ENCODE measurements around the gene TACC2. TPM values are rescaled to one million over a fixed set of nuclear protein-coding genes. Genes with fewer than 3 reads are reported as not detected.

The TACC2 gene
- total RNA-seq, 1 donor from 2014 or later: 13.4 TPM

DNA sequence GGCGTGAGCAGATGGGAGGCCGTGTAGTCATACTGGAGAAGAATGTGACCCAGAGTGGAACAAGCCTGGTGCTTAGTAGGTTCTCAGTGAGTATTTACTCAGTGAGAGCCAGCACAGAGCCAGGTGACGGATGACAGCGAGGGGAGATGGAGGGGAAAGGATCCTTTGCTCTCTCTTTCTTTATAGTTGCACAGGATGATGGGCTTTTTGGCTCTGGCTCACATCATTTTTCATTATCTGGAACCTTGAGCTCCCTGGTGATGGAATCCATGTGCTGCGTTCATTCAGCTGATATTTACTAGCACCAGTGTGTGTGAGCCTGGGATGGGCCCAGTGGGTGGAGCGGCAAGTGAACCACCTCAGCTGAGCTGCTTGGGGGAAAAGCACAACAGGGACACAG lies 299.3 kb downstream of the TACC2 start:
- TF ChIP-seq, protein P1, sequence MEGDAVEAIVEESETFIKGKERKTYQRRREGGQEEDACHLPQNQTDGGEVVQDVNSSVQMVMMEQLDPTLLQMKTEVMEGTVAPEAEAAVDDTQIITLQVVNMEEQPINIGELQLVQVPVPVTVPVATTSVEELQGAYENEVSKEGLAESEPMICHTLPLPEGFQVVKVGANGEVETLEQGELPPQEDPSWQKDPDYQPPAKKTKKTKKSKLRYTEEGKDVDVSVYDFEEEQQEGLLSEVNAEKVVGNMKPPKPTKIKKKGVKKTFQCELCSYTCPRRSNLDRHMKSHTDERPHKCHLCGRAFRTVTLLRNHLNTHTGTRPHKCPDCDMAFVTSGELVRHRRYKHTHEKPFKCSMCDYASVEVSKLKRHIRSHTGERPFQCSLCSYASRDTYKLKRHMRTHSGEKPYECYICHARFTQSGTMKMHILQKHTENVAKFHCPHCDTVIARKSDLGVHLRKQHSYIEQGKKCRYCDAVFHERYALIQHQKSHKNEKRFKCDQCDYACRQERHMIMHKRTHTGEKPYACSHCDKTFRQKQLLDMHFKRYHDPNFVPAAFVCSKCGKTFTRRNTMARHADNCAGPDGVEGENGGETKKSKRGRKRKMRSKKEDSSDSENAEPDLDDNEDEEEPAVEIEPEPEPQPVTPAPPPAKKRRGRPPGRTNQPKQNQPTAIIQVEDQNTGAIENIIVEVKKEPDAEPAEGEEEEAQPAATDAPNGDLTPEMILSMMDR (IDR thresholded peaks at IDR 0.05; ENCODE audit: insufficient read depth, low read length, severe bottlenecking): no peak
- H3K27me3 ChIP-seq (ENCODE audit: control insufficient read depth, insufficient read depth, low read length): no peaks in the 10 kb centered on the region
- H3K4me3 ChIP-seq (ENCODE audit: low read depth, low read length): no peak overlapping the region
- H3K36me3 ChIP-seq (ENCODE audit: control insufficient read depth, insufficient read depth, low read length): no peaks in the 10 kb centered on the region
- FAIRE-seq (no peak), DNase-seq (ENCODE audit: low read depth) (no peak)

DNA sequence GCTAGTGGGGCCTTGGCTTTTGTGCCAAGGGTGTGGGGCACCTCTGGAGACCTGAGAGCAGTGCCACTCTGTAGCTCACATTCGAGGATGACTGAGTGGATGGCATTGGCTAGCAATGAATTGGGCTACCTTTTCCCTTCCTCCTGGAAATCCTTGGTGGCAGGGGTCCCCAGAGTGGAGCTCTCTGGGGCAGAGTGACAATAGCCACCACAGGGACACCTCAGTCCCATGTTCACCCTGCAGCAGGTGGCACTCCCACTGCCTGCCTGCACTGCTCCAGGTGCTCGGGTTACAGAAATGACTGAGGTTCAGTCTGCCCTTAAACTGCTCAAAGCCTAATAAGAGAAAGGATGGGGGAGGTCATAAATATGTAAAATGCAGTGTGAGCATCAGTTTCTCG lies 300.0 kb downstream of the TACC2 start:
- Histone ChIP-seq H3K36me3 (ENCODE audit: control insufficient read depth, insufficient read depth, low read length) (no peaks in the 10 kb centered on the region), H3K27me3 (ENCODE audit: control insufficient read depth, insufficient read depth, low read length) (no peaks in the 10 kb centered on the region), H3K4me3 (ENCODE audit: low read depth, low read length) (no peak overlapping the region)
- FAIRE-seq (no peak), DNase-seq (ENCODE audit: low read depth) (no peak)
- TF ChIP-seq, protein P1 (IDR thresholded peaks at IDR 0.05; ENCODE audit: insufficient read depth, low read length, severe bottlenecking): no peak

DNA sequence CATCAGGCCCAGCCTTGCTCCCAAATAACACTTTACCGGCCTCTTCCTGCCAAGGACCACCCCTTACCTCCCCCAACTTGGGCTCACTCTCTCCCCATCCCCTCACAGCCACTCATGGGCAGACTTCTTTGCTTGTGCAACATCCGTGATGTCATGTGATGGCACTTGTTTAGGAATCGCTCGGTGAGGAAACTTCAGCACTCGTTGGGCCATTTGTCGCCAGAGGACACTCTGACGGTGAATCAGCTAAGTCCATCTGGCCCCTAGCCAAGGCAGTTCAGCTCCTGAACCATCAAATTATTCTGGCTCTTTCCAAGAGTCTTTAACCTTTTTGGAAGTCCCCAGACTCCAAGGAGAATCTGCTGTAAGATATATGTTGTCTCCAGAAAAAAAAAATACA lies 301.4 kb downstream of the TACC2 start:
- Histone ChIP-seq H3K27me3 (ENCODE audit: control insufficient read depth, insufficient read depth, low read length) (no peaks in the 10 kb centered on the region), H3K36me3 (ENCODE audit: control insufficient read depth, insufficient read depth, low read length) (no peaks in the 10 kb centered on the region), H3K4me3 (ENCODE audit: low read depth, low read length) (no peak overlapping the region)
- no peak for FAIRE-seq
- TF ChIP-seq, protein P1 (IDR thresholded peaks at IDR 0.05; ENCODE audit: insufficient read depth, low read length, severe bottlenecking): no peak
- DNase-seq (ENCODE audit: low read depth): no peak

DNA sequence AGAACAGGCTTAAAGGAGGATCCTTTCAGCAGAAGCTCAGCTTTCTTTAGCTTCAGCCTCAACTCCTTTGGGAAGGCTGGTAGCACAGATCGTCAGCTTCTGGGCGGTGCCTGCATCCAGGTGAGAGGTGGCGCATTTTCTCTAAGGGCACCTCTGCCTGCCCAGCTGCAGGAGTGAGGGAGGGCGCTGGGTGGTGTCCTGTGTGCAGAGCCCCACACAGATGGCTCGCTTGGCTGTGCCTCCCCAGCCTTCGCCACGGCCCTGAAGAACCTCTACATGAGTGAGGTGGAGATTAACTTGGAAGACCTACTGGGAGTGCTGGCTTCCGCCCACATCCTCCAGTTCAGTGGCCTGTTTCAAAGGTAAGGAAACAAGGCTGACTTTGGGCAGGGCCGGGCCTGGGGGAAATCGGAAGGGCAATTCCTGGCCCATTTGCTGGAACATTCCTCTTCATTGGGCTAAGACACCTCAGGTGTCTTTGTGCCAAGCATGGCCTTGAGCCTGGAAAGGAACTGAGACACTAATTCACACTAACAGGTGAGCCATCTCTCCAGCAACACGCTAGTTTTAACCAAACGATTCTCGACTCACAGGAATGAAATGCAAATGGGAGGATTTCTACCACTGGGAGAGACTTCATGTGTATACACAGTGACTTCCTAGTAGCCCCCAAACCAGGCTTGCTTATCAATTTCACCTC lies 302.0 kb downstream of the TACC2 start:
- H3K27me3 ChIP-seq (ENCODE audit: control insufficient read depth, insufficient read depth, low read length): no peaks in the 10 kb centered on the region
- no peak overlapping the region for H3K4me3 ChIP-seq (ENCODE audit: low read depth, low read length)
- DNase-seq (ENCODE audit: low read depth) (no peak), FAIRE-seq (no peak)
- TF ChIP-seq, protein P1 (IDR thresholded peaks at IDR 0.05; ENCODE audit: insufficient read depth, low read length, severe bottlenecking): no peak
- H3K36me3 ChIP-seq (ENCODE audit: control insufficient read depth, insufficient read depth, low read length): no peaks in the 10 kb centered on the region

DNA sequence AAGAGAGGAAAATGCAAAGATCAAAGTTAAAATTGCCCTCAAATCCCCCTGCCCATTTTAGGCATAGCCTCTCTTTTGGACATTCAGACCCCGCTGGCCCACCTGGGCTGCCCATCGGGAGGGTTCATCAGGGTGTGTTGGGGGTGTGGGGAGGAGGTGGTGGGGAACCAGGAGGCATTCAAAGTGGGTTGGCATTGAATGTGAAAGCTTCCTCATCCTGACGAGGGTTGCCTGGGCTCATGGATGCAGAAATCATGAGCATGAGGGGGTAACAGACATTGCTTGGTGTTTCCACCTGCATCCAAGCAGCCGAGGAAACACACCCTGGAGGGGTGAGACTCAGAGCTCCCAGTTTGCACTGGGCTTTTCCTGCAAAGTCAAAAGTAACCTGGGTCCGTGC lies 302.8 kb downstream of the TACC2 start:
- DNase-seq (ENCODE audit: low read depth) (no peak), FAIRE-seq (no peak)
- no peak overlapping the region for H3K4me3 ChIP-seq (ENCODE audit: low read depth, low read length)
- no peaks in the 10 kb centered on the region for H3K27me3 ChIP-seq (ENCODE audit: control insufficient read depth, insufficient read depth, low read length)
- H3K36me3 ChIP-seq (ENCODE audit: control insufficient read depth, insufficient read depth, low read length): no peaks in the 10 kb centered on the region
- TF ChIP-seq, protein P1 (IDR thresholded peaks at IDR 0.05; ENCODE audit: insufficient read depth, low read length, severe bottlenecking): no peak

DNA sequence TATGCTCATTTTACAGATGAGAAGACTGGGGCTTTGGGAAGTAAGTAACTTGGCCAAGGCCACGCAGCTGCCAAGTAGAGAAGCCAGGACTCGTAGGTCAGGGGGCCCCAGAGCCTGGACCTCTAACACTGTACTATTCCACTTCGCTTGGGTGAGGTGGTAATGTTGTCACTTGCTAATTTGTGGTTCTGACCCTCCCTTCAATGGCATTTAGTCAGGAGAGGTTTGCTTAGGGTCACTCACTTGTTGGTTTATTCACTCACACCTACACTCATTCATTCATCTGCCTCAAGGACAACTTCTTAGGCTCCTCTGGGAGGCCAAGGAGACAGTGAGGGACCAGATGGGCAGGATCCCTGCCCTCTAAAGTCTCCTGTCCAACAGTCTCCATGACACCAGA lies 303.4 kb downstream of the TACC2 start:
- Histone ChIP-seq H3K27me3 (ENCODE audit: control insufficient read depth, insufficient read depth, low read length) (no peaks in the 10 kb centered on the region), H3K36me3 (ENCODE audit: control insufficient read depth, insufficient read depth, low read length) (no peaks in the 10 kb centered on the region), H3K4me3 (ENCODE audit: low read depth, low read length) (no peak overlapping the region)
- no peak for DNase-seq (ENCODE audit: low read depth)
- FAIRE-seq: no peak
- TF ChIP-seq, protein P1 (IDR thresholded peaks at IDR 0.05; ENCODE audit: insufficient read depth, low read length, severe bottlenecking): no peak
